Endothelial cell of umbilical vein (primary cell): ENCODE results near the gene HNRNPL. TPM values are rescaled to one million over a fixed set of nuclear protein-coding genes. Genes with fewer than 3 reads are reported as not detected.

Experiments
- BruUV-seq: library from RNA; stranded (reverse); fragments of 400-500 nt; replicated peaks from 2 replicates; lab custom pipeline; 2021; lab: Mats Ljungman, UMichigan
- CTCF ChIA-PET: fragments of 300-600, 350-600 bp; sonication (Branson Sonifier 250); formaldehyde crosslinking; loops from one replicate; lab custom pipeline; 2021; ENCODE audit warnings: antibody characterized with exemption, inconsistent platforms; lab: Charles Lee
- POLR2A ChIA-PET: fragments of 300-600, 350-600 bp; sonication (Branson Sonifier 250); formaldehyde crosslinking; loops from one replicate; lab custom pipeline; 2021; ENCODE audit warnings: antibody characterized with exemption, inconsistent platforms; lab: Charles Lee
- DNase-seq: peaks from one replicate; pipeline ENCODE4 v3.0.0-alpha.2; 2011; ENCODE audit warnings: low read depth, low spot score
- FAIRE-seq: peaks from 2 replicates; lab custom pipeline; 2011; peaks lifted over from hg19 to GRCh38; lab: Jason Lieb, UNC
- H2AFZ ChIP-seq: 2 replicates; pipeline ENCODE4 v1.6.0; 2012; ENCODE audit warnings: low read depth, low read length, control low read depth, inconsistent platforms
- H3K27ac ChIP-seq: 2 replicates; pipeline ENCODE4 v1.5.1; 2011; ENCODE audit warnings: low read depth, mild to moderate bottlenecking, control low read depth, low read length, moderate library complexity; ENCODE audit not compliant: insufficient read depth
- H3K27me3 ChIP-seq, 2 experiments: 2 replicates each; pipeline versions ENCODE4 v1.6.0 to v1.6.1; 2011; ENCODE audit warnings: low read length in 2 of 2, mixed read lengths in 1 of 2; ENCODE audit not compliant: control insufficient read depth in 2 of 2, insufficient read depth in 2 of 2
- H3K36me3 ChIP-seq, 2 experiments: 2 replicates in 1 of 2; 3 replicates in 1 of 2; pipeline ENCODE4 v1.5.1; 2011; ENCODE audit warnings: low read length in 2 of 2, mild to moderate bottlenecking in 1 of 2, moderate library complexity in 1 of 2; ENCODE audit not compliant: control insufficient read depth in 2 of 2, insufficient read depth in 2 of 2; ENCODE audit errors: extremely low read depth in 1 of 2
- H3K4me1 ChIP-seq: 3 replicates; pipeline ENCODE4 v1.5.1; 2011; ENCODE audit warnings: mild to moderate bottlenecking, low read length; ENCODE audit not compliant: control insufficient read depth, insufficient read depth; ENCODE audit errors: extremely low read depth
- H3K4me2 ChIP-seq: 2 replicates; pipeline ENCODE4 v1.6.1; 2011; ENCODE audit warnings: low read length, control low read depth, mixed read lengths; ENCODE audit not compliant: insufficient read depth
- H3K4me3 ChIP-seq, 3 experiments: fragments of 200-600 bp in 1 of 3; sonication (generic), shearing (Covaris generic) in 1 of 3; replicated peaks in 1 of 3; 2 replicates each; pipeline ENCODE4 v1.5.1; 2011 to 2016; ENCODE audit warnings: control low read depth in 3 of 3, low read length in 3 of 3, mild to moderate bottlenecking in 2 of 3, inconsistent platforms in 1 of 3, low read depth in 1 of 3, moderate library complexity in 1 of 3; ENCODE audit not compliant: insufficient read depth in 1 of 3
- H3K79me2 ChIP-seq: 2 replicates; pipeline ENCODE4 v1.6.0; 2012; ENCODE audit warnings: low read length, inconsistent platforms; ENCODE audit not compliant: control insufficient read depth, insufficient read depth
- H3K9ac ChIP-seq: replicated peaks from 2 replicates; pipeline ENCODE3; 2011; ENCODE audit warnings: low read length, control low read depth; ENCODE audit not compliant: insufficient read depth; ENCODE audit errors: extremely low read depth
- H3K9me1 ChIP-seq: replicated peaks from 3 replicates; pipeline ENCODE4 v1.6.0; 2011; ENCODE audit warnings: mild to moderate bottlenecking, low read length; ENCODE audit not compliant: control insufficient read depth, insufficient read depth; ENCODE audit errors: extremely low read depth
- H3K9me3 ChIP-seq: replicated peaks from 2 replicates; pipeline ENCODE4 v1.5.1; 2012; ENCODE audit warnings: low read length, inconsistent platforms; ENCODE audit not compliant: control insufficient read depth, insufficient read depth
- H4K20me1 ChIP-seq: replicated peaks from 2 replicates; pipeline ENCODE3; 2011; ENCODE audit warnings: mild to moderate bottlenecking, low read length; ENCODE audit not compliant: control insufficient read depth, insufficient read depth; ENCODE audit errors: extremely low read depth
- EZH2 ChIP-seq: IDR thresholded peaks from 2 replicates; pipeline ENCODE4 v1.6.1; 2012; ENCODE audit warnings: borderline replicate concordance, low read depth, mild to moderate bottlenecking, moderate library complexity, low read length, inconsistent platforms; ENCODE audit not compliant: severe bottlenecking
- FOS ChIP-seq: IDR thresholded peaks from 2 replicates; pipeline ENCODE4 v1.6.1; 2011; ENCODE audit warnings: mild to moderate bottlenecking, low read length, moderate library complexity, borderline replicate concordance; ENCODE audit not compliant: insufficient read depth
- GATA2 ChIP-seq: IDR thresholded peaks from 2 replicates; pipeline ENCODE4 v1.7.0; 2011; ENCODE audit warnings: low read depth, mild to moderate bottlenecking, moderate library complexity, mixed read lengths, low read length; ENCODE audit not compliant: insufficient read length, insufficient read depth
- JUN ChIP-seq: IDR thresholded peaks from 2 replicates; pipeline ENCODE4 v1.6.1; 2011; ENCODE audit warnings: borderline replicate concordance, low read depth; ENCODE audit not compliant: insufficient read length, insufficient read depth
- MYC ChIP-seq: IDR thresholded peaks from one replicate; pipeline ENCODE4 v1.6.1; 2011; ENCODE audit warnings: mild to moderate bottlenecking, low read depth, low read length
- POLR2A ChIP-seq: IDR thresholded peaks from 2 replicates; pipeline ENCODE4 v1.6.1; 2012; ENCODE audit warnings: low read depth, mild to moderate bottlenecking, control low read depth, low read length
- POLR2AphosphoS5 ChIP-seq: IDR thresholded peaks from 2 replicates; pipeline ENCODE4 v1.6.1; 2012; ENCODE audit warnings: low read depth, mild to moderate bottlenecking, control low read depth, low read length, moderate library complexity; ENCODE audit not compliant: insufficient read depth
- dilution Hi-C: fragments of 300-500 bp; cut with MboI; formaldehyde crosslinking; loops from one replicate; pipeline ENCODE4 v1.15.0; 2019; ENCODE audit warnings: low sequenced_read_pairs; ENCODE audit not compliant: extremely low pct_ligation_motif_present
- intact Hi-C: fragments of 100-400 bp; cut with micrococcal nuclease; formaldehyde crosslinking; loops from one replicate; pipeline ENCODE4 v1.10.0; 2022
- polyA plus RNA-seq, 4 experiments: library from polyadenylated mRNA; depleted of rRNA in 3 of 4; stranded (reverse) in 3 of 4; unstranded in 1 of 4; fragments of >200 nt; gene quantifications; 2 replicates each; pipeline versions ENCODE4 v1.2.1 to v1.2.3, GENCODE V29; 2011 to 2012; ENCODE audit warnings: missing spikeins in 1 of 4
- total RNA-seq: library from RNA; stranded (reverse); gene quantifications from 2 replicates; pipeline ENCODE4 v1.2.3, GENCODE V29; 2021
- TF ChIP-seq, protein P1 (sequence below), 2 donors: IDR thresholded peaks; 1 replicate in 1 of 2; 2 replicates in 1 of 2; pipeline ENCODE4 v1.5.1; 2011; ENCODE audit warnings: low read length in 2 of 2, mild to moderate bottlenecking in 2 of 2, moderate library complexity in 2 of 2, control low read depth in 1 of 2, inconsistent platforms in 1 of 2, low read depth in 1 of 2; ENCODE audit not compliant: insufficient read depth in 1 of 2; ENCODE audit errors: extremely low read depth in 1 of 2
- TF ChIP-seq, protein P2 (sequence below): IDR thresholded peaks from 2 replicates; pipeline ENCODE4 v1.6.1; 2011; ENCODE audit not compliant: insufficient read depth, insufficient read length

The HNRNPL gene
- total and polyA plus RNA-seq, 2 donors (not counting 3 experiments of a cell fraction or from before 2014, with no cell fraction given) = 305 to 451 TPM

DNA sequence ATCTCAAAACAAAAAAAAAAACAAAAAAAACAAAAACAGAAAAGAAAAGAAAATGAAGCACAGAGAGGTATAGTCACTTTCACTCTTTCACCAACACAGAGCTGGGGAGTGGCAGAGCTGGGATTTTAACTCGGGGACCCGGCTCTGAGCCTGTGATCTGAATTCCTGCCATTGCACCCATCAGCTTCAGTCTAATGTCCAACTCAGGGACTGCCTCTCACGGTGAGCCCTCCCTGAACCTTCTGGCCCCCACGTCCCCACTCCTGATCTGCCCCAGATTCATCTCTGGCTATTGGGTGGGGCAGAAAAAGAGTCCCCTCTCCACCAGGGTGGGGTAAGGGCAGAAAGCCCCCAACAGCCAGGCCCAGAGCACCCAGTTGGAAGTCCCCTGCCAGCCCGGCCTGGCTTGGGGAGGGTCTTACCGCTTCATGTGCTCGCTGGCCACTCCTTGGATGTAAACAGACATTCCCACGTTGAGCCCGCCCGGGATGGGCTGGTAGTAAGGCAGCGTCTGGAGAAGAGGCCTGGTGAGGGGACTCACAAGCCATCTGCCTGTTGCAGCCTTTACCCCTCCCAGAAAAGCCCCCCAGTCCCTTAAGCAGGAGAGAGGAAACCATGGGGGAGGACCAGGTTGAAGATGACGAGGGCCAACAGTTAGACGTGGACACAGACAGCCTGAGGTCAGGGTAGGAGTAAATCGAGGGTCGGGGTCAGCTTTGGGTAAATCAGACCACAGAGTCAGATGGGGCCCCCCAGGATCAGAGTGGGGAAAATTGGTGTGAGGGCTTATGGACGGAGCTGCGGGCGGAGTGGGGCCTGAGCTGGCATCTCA, 37.6 kb downstream of the HNRNPL start:
- no peaks in the 10 kb centered on the region for H3K27me3 ChIP-seq
- dilution Hi-C loops (no loop called here), intact Hi-C loops (no loop called here)
- CTCF ChIA-PET = interaction anchor here (1.1 kb wide), 1 partner anchor 42 kb away, joined by 3 read pairs; no protein-coding TSS in a partner anchor
- H3K4me2 ChIP-seq = no peak overlapping the region
- no peaks in the 10 kb centered on the region for H3K4me1 ChIP-seq
- H4K20me1 ChIP-seq = no peaks in the 10 kb centered on the region
- no peak overlapping the region for H3K27ac ChIP-seq
- FAIRE-seq (no peak), DNase-seq (no peak)
- no peak overlapping the region for H3K9ac ChIP-seq
- POLR2A ChIA-PET = no interaction called here
- peaks cover 0 to 10% of the 10 kb centered on the region in 2 experiments for H3K36me3 ChIP-seq
- no peaks in the 10 kb centered on the region for H3K9me1 ChIP-seq
- no peaks in the 10 kb centered on the region for H3K79me2 ChIP-seq
- H2AFZ ChIP-seq = no peak overlapping the region
- H3K9me3 ChIP-seq = no peaks in the 10 kb centered on the region
- H3K4me3 ChIP-seq = no peak overlapping the region
- BruUV-seq = no TSS peak
- TF ChIP-seq, protein P1, sequence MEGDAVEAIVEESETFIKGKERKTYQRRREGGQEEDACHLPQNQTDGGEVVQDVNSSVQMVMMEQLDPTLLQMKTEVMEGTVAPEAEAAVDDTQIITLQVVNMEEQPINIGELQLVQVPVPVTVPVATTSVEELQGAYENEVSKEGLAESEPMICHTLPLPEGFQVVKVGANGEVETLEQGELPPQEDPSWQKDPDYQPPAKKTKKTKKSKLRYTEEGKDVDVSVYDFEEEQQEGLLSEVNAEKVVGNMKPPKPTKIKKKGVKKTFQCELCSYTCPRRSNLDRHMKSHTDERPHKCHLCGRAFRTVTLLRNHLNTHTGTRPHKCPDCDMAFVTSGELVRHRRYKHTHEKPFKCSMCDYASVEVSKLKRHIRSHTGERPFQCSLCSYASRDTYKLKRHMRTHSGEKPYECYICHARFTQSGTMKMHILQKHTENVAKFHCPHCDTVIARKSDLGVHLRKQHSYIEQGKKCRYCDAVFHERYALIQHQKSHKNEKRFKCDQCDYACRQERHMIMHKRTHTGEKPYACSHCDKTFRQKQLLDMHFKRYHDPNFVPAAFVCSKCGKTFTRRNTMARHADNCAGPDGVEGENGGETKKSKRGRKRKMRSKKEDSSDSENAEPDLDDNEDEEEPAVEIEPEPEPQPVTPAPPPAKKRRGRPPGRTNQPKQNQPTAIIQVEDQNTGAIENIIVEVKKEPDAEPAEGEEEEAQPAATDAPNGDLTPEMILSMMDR (IDR thresholded peaks at IDR 0.05; ENCODE audit: extremely low read depth in 1 of 2, insufficient read depth in 1 of 2, low read depth in 1 of 2, low read length in 2 of 2) = no peak
- no peak for TF ChIP-seq EZH2
- no peak for TF ChIP-seq POLR2AphosphoS5
- TF ChIP-seq JUN = no peak
- no peak for TF ChIP-seq FOS
- TF ChIP-seq, protein P2, sequence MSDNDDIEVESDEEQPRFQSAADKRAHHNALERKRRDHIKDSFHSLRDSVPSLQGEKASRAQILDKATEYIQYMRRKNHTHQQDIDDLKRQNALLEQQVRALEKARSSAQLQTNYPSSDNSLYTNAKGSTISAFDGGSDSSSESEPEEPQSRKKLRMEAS = no peak
- TF ChIP-seq MYC = no peak
- TF ChIP-seq GATA2 = no peak
- no peak for TF ChIP-seq POLR2A
